ENCODE results near the gene MYO16. TPM values are rescaled to one million over a fixed set of nuclear protein-coding genes. Genes with fewer than 3 reads are reported as not detected.

Gene MYO16
- total and polyA plus RNA-seq, 3 donors from 2014 or later = 3.1 to 4.0 (median 3.4) TPM

DNA sequence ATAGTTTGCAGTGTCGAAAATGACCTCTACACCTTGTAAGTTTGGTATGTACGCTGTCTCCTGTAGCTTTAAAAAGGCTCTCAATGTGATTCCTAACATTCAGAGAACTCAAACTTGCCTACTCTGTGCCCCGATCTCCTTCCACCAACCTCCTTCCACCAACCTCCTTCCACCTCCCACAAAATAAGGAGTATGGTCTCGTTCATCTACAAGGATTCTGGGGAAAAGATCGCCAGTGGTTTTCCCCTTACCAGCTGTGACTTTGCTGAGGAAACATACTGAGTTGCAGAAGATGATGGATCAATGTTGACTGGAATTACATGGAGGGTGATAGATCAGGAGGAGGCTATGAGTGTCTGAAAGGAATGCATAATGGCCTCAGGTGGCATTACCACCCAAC, 16.0 kb downstream of the MYO16 start:
- TF ChIP-seq POLR2A (IDR thresholded peaks at IDR 0.05) = no peak
- TF ChIP-seq CTCF (IDR thresholded peaks at IDR 0.05) = no peak
- 80 to 88% methylated on average over 5 of the region's 5 CpGs for WGBS, 2 donors
- no peaks in the 10 kb centered on the region for H3K9me3 ChIP-seq

DNA sequence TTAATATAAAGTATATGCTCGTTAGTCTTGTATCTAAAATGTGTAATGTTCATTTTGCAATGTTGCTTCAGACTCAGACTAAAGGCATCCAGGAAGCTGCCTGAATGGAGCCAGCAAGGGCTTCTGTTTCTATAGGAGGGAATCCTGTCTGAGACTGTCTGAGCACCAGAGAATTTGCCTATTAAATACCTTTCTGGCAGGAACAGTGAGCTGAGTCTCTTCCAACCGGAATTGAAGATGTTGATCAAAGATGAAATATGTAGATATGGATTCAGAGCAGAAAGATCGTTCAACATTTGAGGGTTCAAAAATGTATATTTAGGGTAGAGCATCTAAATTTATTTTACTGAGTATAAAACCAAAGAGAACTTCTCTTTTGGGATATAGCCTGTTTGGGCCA, 20.9 kb downstream of the MYO16 start:
- no peak for TF ChIP-seq POLR2A (IDR thresholded peaks at IDR 0.05)
- no peak for TF ChIP-seq CTCF (IDR thresholded peaks at IDR 0.05)
- intact Hi-C loops (cut with DNase I; ENCODE audit: low total_unique reads) = no loop called here
- H3K4me3 ChIP-seq = no peak overlapping the region
- no peak for DNase-seq
- WGBS, 2 donors = 55 to 74% methylated on average over 3 of the region's 3 CpGs
- no peak overlapping the region for H3K27ac ChIP-seq
- no peaks in the 10 kb centered on the region for H3K36me3 ChIP-seq (ENCODE audit: low read depth, missing control alignments)
- H3K27me3 ChIP-seq = no peaks in the 10 kb centered on the region
- H3K4me1 ChIP-seq = no peaks in the 10 kb centered on the region
- no peaks in the 10 kb centered on the region for H3K9me3 ChIP-seq

More for the DNA sequence above, 16.0 kb downstream of the MYO16 start:
- no peaks in the 10 kb centered on the region for H3K36me3 ChIP-seq (ENCODE audit: low read depth, missing control alignments)
- intact Hi-C loops (cut with DNase I; ENCODE audit: low total_unique reads) = no loop called here
- no peak for DNase-seq
- no peak overlapping the region for H3K4me3 ChIP-seq
- no peak overlapping the region for H3K27ac ChIP-seq
- H3K4me1 ChIP-seq = no peaks in the 10 kb centered on the region
- no peaks in the 10 kb centered on the region for H3K27me3 ChIP-seq

GRCh38 chr13:108656742-108657141, 27.3 kb downstream of the MYO16 start:
- Histone ChIP-seq H3K27me3 (no peaks in the 10 kb centered on the region), H3K36me3 (ENCODE audit: low read depth, missing control alignments) (no peaks in the 10 kb centered on the region), H3K9me3 (no peaks in the 10 kb centered on the region), H3K4me1 (no peaks in the 10 kb centered on the region), H3K4me3 (no peak overlapping the region), H3K27ac (no peak overlapping the region)
- TF ChIP-seq POLR2A (IDR thresholded peaks at IDR 0.05) (no peak), CTCF (IDR thresholded peaks at IDR 0.05) (no peak)
- 89 to 92% methylated on average over 4 of the region's 4 CpGs for WGBS, 2 donors
- intact Hi-C loops (cut with DNase I; ENCODE audit: low total_unique reads) = no loop called here
- DNase-seq = no peak

GRCh38 chr13:108657519-108657918, 28.1 kb downstream of the MYO16 start:
- intact Hi-C loops (cut with DNase I; ENCODE audit: low total_unique reads) = no loop called here
- 92 to 95% methylated on average over 1 of the region's 1 CpG for WGBS, 2 donors
- no peak overlapping the region for H3K4me3 ChIP-seq
- H3K4me1 ChIP-seq = no peaks in the 10 kb centered on the region
- TF ChIP-seq CTCF (IDR thresholded peaks at IDR 0.05) = no peak
- TF ChIP-seq POLR2A (IDR thresholded peaks at IDR 0.05) = no peak
- H3K27me3 ChIP-seq = no peaks in the 10 kb centered on the region
- H3K36me3 ChIP-seq (ENCODE audit: low read depth, missing control alignments) = no peaks in the 10 kb centered on the region
- no peaks in the 10 kb centered on the region for H3K9me3 ChIP-seq
- no peak overlapping the region for H3K27ac ChIP-seq
- DNase-seq = no peak

DNA sequence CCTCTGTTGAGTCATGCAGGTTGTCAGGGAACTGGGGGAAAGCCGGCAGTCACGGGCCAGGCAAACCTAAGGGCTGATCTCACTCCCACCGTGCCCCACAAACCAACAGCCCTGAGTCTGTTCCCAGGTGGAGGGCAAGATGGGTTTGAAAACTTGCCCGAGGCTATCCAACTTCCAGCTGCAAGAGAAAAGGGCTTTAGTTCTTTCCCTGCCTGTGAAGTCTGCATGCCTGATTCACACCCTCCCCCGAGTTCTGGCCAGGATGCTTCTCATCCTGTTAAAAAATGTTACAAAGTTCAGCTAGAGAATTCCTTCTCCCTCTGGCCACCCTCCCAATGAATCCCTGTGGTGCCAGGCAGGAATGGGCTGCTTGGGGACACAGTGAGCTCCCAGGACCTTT, 33.1 kb downstream of the MYO16 start:
- TF ChIP-seq POLR2A (IDR thresholded peaks at IDR 0.05) (no peak), CTCF (IDR thresholded peaks at IDR 0.05) (no peak)
- intact Hi-C loops (cut with DNase I; ENCODE audit: low total_unique reads) = no loop called here
- DNase-seq = no peak
- WGBS, 2 donors = 75 to 97% methylated on average over 4 to 5 of the region's 5 CpGs
- no peaks in the 10 kb centered on the region for H3K4me1 ChIP-seq
- H3K27me3 ChIP-seq = no peaks in the 10 kb centered on the region
- no peak overlapping the region for H3K27ac ChIP-seq
- no peaks in the 10 kb centered on the region for H3K36me3 ChIP-seq (ENCODE audit: low read depth, missing control alignments)
- no peak overlapping the region for H3K4me3 ChIP-seq
- H3K9me3 ChIP-seq = no peaks in the 10 kb centered on the region
